SK-N-MC (cell line): ENCODE results near the gene CDH16.

Experiments used
- EZH2 ChIP-seq: fragments of 200-600 bp; sonication (generic); IDR thresholded peaks from one replicate; pipeline ENCODE4 v1.6.1; 2017; ENCODE audit warnings: antibody characterized with exemption
- FOXP2 ChIP-seq: optimal IDR thresholded peaks from 2 replicates; pipeline ENCODE3; 2011; ENCODE audit warnings: mild to moderate bottlenecking, moderate library complexity; ENCODE audit not compliant: insufficient read depth; ENCODE audit errors: extremely low read length, control extremely low read depth
- POLR2AphosphoS5 ChIP-seq: IDR thresholded peaks from 2 replicates; pipeline ENCODE4 v1.6.1; 2012; ENCODE audit warnings: mild to moderate bottlenecking, low read depth, low read length, borderline replicate concordance

DNA sequence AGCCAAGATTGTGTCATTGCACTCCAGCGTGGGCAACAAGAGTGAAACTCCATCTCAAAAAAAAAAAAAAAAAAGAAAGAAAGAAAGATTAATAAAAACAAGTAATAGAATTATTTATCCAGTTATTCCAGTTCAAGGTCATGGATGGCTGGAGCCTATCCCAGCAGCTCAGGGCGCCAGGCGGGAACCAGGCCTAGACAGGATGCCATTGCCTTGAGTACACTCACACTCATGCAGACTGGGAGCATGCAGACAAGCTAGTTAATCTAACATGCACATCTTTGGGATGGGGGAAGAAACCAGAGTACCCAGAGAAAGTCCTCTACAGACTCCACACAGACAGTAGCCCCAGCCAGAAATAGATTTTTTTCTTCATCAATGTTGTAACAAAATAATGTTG, 20.5 kb downstream of the CDH16 start:
- TF ChIP-seq POLR2AphosphoS5 (no peak), EZH2 (no peak), FOXP2 (no peak)
